HCT116 (cell line): ENCODE data around the gene MTURN. TPM values are rescaled to one million over a fixed set of nuclear protein-coding genes. Genes with fewer than 3 reads are reported as not detected.

ENCODE experiments used
- ATAC-seq: fragments of 200-7000 bp; cut with Tn5 transposase; 2 replicates; pipeline ENCODE4 v1.9.1; 2020; ENCODE audit warnings: mild to moderate bottlenecking, moderate library complexity
- BruUV-seq: library from RNA; stranded (reverse); fragments of 400-500 nt; replicated peaks from 2 replicates; lab custom pipeline; 2021; lab: Mats Ljungman, UMichigan
- CTCF ChIA-PET: fragments of 300-600 bp; sonication (Branson Sonifier 250); formaldehyde crosslinking; loops from one replicate; lab custom pipeline; 2021; ENCODE audit warnings: antibody characterized with exemption; lab: Charles Lee
- POLR2A ChIA-PET: fragments of 300-600, 350-600 bp; sonication (Branson Sonifier 250); formaldehyde crosslinking; loops from one replicate; lab custom pipeline; 2021; ENCODE audit warnings: antibody characterized with exemption; lab: Charles Lee
- RAD21 ChIA-PET, 2 experiments: fragments of 300-600 bp; sonication (Branson Sonifier 250); formaldehyde crosslinking; loops; one replicate each; lab custom pipeline; 2023; ENCODE audit warnings: low total read pairs in 2 of 2; ENCODE audit not compliant: uncharacterized antibody in 2 of 2, unreplicated experiment in 2 of 2, low non-redundant PET in 1 of 2; lab: Charles Lee
- DNase-seq: peaks from one replicate; pipeline ENCODE4 v3.0.0-alpha.2; 2010; ENCODE audit warnings: low read depth, low spot score
- H2AFZ ChIP-seq: fragments of 200-600 bp; shearing (Covaris generic), sonication (generic); 2 replicates; pipeline ENCODE4 v1.6.1; 2017; ENCODE audit warnings: low read depth, mixed run types, mixed read lengths, antibody characterized with exemption, low read length; ENCODE audit not compliant: poor library complexity, severe bottlenecking
- H3K27ac ChIP-seq: 2 replicates; pipeline ENCODE4 v1.5.1; 2012; ENCODE audit warnings: low read depth, low read length
- H3K27me3 ChIP-seq: fragments of 200-600 bp; sonication (generic); 2 replicates; pipeline ENCODE4 v1.6.1; 2016; ENCODE audit warnings: mixed run types, low read length, mixed read lengths; ENCODE audit not compliant: insufficient read depth
- H3K36me3 ChIP-seq, 2 experiments: fragments of 200-500 bp in 1 of 2; fragments of 200-600 bp in 1 of 2; sonication (Bioruptor generic) in 1 of 2; sonication (generic) in 1 of 2; 2 replicates each; pipeline versions ENCODE4 v1.5.1 to v1.6.1; 2014 to 2016; ENCODE audit warnings: low read length in 2 of 2, inconsistent platforms in 1 of 2, mixed read lengths in 1 of 2, mixed run types in 1 of 2; ENCODE audit not compliant: insufficient read depth in 2 of 2, control insufficient read depth in 1 of 2
- H3K4me1 ChIP-seq, 2 experiments: fragments of 200-600 bp in 1 of 2; sonication (generic) in 1 of 2; 2 replicates each; pipeline versions ENCODE4 v1.5.1 to v1.6.1; 2012 to 2017; ENCODE audit warnings: low read length in 2 of 2, inconsistent platforms in 1 of 2, mild to moderate bottlenecking in 1 of 2, mixed read lengths in 1 of 2, mixed run types in 1 of 2, moderate library complexity in 1 of 2; ENCODE audit not compliant: insufficient read depth in 2 of 2, control insufficient read depth in 1 of 2
- H3K4me2 ChIP-seq: fragments of 200-600 bp; sonication (generic); 2 replicates; pipeline ENCODE4 v1.6.1; 2017; ENCODE audit warnings: mixed run types, low read length, mixed read lengths
- H3K4me3 ChIP-seq, 2 experiments: fragments of 200-600 bp in 1 of 2; sonication (generic) in 1 of 2; replicated peaks in 1 of 2; 2 replicates each; pipeline ENCODE4 v1.5.1; 2011 to 2016; ENCODE audit warnings: low read length in 2 of 2, control low read depth in 1 of 2, low read depth in 1 of 2, mild to moderate bottlenecking in 1 of 2, mixed read lengths in 1 of 2, mixed run types in 1 of 2
- H3K79me2 ChIP-seq: fragments of 200-600 bp; sonication (generic); 2 replicates; pipeline ENCODE4 v1.6.1; 2017; ENCODE audit warnings: mild to moderate bottlenecking, mixed run types, low read length, moderate library complexity, mixed read lengths; ENCODE audit not compliant: insufficient read depth
- H3K9ac ChIP-seq: fragments of 200-600 bp; sonication (generic); 2 replicates; pipeline ENCODE4 v1.6.1; 2016; ENCODE audit warnings: low read length, mixed read lengths
- H3K9me2 ChIP-seq: fragments of 200-600 bp; sonication (generic), shearing (Covaris generic); 2 replicates; pipeline ENCODE4 v1.6.1; 2017; ENCODE audit warnings: mixed run types, mild to moderate bottlenecking, moderate library complexity; ENCODE audit not compliant: insufficient read depth
- H3K9me3 ChIP-seq, 2 experiments: fragments of 200-500 bp in 1 of 2; fragments of 200-600 bp in 1 of 2; sonication (Bioruptor generic) in 1 of 2; sonication (generic) in 1 of 2; 2 replicates each; pipeline ENCODE4 v1.6.1; 2014 to 2017; ENCODE audit warnings: low read length in 2 of 2, mixed read lengths in 2 of 2, inconsistent platforms in 1 of 2, low read depth in 1 of 2, mild to moderate bottlenecking in 1 of 2, mixed run types in 1 of 2, moderate library complexity in 1 of 2; ENCODE audit not compliant: control insufficient read depth in 1 of 2, insufficient read depth in 1 of 2
- H4K20me1 ChIP-seq: fragments of 200-600 bp; sonication (generic), shearing (Covaris generic); 2 replicates; pipeline ENCODE4 v1.6.1; 2017; ENCODE audit warnings: mixed run types, mild to moderate bottlenecking, moderate library complexity; ENCODE audit not compliant: insufficient read depth
- CEBPB ChIP-seq: IDR thresholded peaks from 2 replicates; pipeline ENCODE4 v1.6.1; 2012; ENCODE audit warnings: low read depth
- CTCF ChIP-seq, 3 experiments: fragments of 200-600 bp in 1 of 3; sonication (generic) in 1 of 3; IDR thresholded peaks in 2 of 3; conservative IDR thresholded peaks in 1 of 3; 2 replicates each; pipeline ENCODE4 v1.5.1; 2012 to 2017; ENCODE audit warnings: low read depth in 2 of 3, low read length in 2 of 3, antibody characterized with exemption in 1 of 3, borderline replicate concordance in 1 of 3, control low read depth in 1 of 3, mild to moderate bottlenecking in 1 of 3, mixed read lengths in 1 of 3, mixed run types in 1 of 3, moderate library complexity in 1 of 3; ENCODE audit not compliant: insufficient read depth in 1 of 3
- ELF1 ChIP-seq: IDR thresholded peaks from 2 replicates; pipeline ENCODE4 v1.6.1; 2012; ENCODE audit warnings: low read depth, borderline replicate concordance
- FOSL1 ChIP-seq: IDR thresholded peaks from 2 replicates; pipeline ENCODE4 v1.6.1; 2012; ENCODE audit warnings: low read depth
- JUND ChIP-seq: IDR thresholded peaks from 2 replicates; pipeline ENCODE4 v1.6.1; 2012
- POLR2A ChIP-seq: IDR thresholded peaks from 2 replicates; pipeline ENCODE4 v1.7.0; 2011; ENCODE audit warnings: borderline replicate concordance; ENCODE audit not compliant: insufficient read depth, insufficient read length; ENCODE audit errors: extremely low read depth
- POLR2AphosphoS5 ChIP-seq: IDR thresholded peaks from 2 replicates; pipeline ENCODE4 v1.6.1; 2011; ENCODE audit warnings: mild to moderate bottlenecking, low read depth, low read length, moderate library complexity
- REST ChIP-seq: IDR thresholded peaks from 2 replicates; pipeline ENCODE4 v1.6.1; 2012; ENCODE audit warnings: low read depth
- SIN3A ChIP-seq: IDR thresholded peaks from 2 replicates; pipeline ENCODE4 v1.6.1; 2012; ENCODE audit warnings: low read depth
- SP1 ChIP-seq: IDR thresholded peaks from 2 replicates; pipeline ENCODE4 v1.6.1; 2012; ENCODE audit warnings: low read depth
- TCF7L2 ChIP-seq: IDR thresholded peaks from 2 replicates; pipeline ENCODE4 v1.7.0; 2011; ENCODE audit warnings: borderline replicate concordance, inconsistent platforms; ENCODE audit not compliant: insufficient read depth, insufficient read length; ENCODE audit errors: extremely low read depth
- YY1 ChIP-seq: IDR thresholded peaks from 2 replicates; pipeline ENCODE4 v1.6.1; 2011; ENCODE audit warnings: low read length, low read depth, moderate library complexity, mild to moderate bottlenecking; ENCODE audit not compliant: insufficient replicate concordance; ENCODE audit errors: extremely low read depth
- ZBTB33 ChIP-seq: IDR thresholded peaks from 2 replicates; pipeline ENCODE4 v1.6.1; 2011; ENCODE audit warnings: mild to moderate bottlenecking, low read length, moderate library complexity; ENCODE audit not compliant: insufficient replicate concordance; ENCODE audit errors: extremely low read depth
- ZFX ChIP-seq: fragments of 450-650 bp; IDR thresholded peaks from 2 replicates; pipeline ENCODE4 v1.6.1; 2017
- ZNF274 ChIP-seq: fragments of 200-500 bp; sonication (Bioruptor generic); IDR thresholded peaks from 2 replicates; pipeline ENCODE4 v1.6.1; 2014; ENCODE audit warnings: mild to moderate bottlenecking, low read depth, low read length, inconsistent platforms
- intact Hi-C: fragments of 100-400 bp; cut with micrococcal nuclease; formaldehyde crosslinking; loops from 2 replicates; pipeline ENCODE4 v1.10.0; 2022
- total RNA-seq: library from RNA; stranded (reverse); gene quantifications from one replicate; pipeline ENCODE4 v1.2.1, GENCODE V29; 2021; ENCODE audit not compliant: unreplicated experiment

The MTURN gene
- total RNA-seq, 1 experiment from 2014 or later = 7.5 TPM

GRCh38 chr7:30159163-30159562 is 24.4 kb downstream of the MTURN start:
- intact Hi-C loops = loop anchor here (1.0 kb wide), 1 partner anchor 254 kb away; no protein-coding TSS in a partner anchor
- no TSS peak for BruUV-seq
- ATAC-seq = no peak
- Histone ChIP-seq H3K36me3 (no peaks in the 10 kb centered on the region), H2AFZ (no peak overlapping the region), H3K27me3 (no peaks in the 10 kb centered on the region), H3K4me1 (peaks cover 0 to 13% of the 10 kb centered on the region in 2 experiments; a peak in 2 of 4 replicates), H3K9me2 (no peaks in the 10 kb centered on the region), H3K4me3 (no peak overlapping the region), H3K27ac (no peak overlapping the region), H3K9ac (no peak overlapping the region), H4K20me1 (no peaks in the 10 kb centered on the region), H3K79me2 (no peaks in the 10 kb centered on the region), H3K4me2 (no peak overlapping the region), H3K9me3 (no peaks in the 10 kb centered on the region)
- RAD21 ChIA-PET = no interaction called here
- DNase-seq = no peak
- CTCF ChIA-PET = interaction anchor here (1.0 kb wide), 1 partner anchor 12 kb away, joined by 3 read pairs; no protein-coding TSS in a partner anchor
- TF ChIP-seq POLR2AphosphoS5 (no peak), CEBPB (no peak), YY1 (no peak), ELF1 (no peak), REST (no peak), SP1 (no peak), ZFX (no peak), TCF7L2 (no peak), JUND (no peak), ZNF274 (no peak), ZBTB33 (no peak), FOSL1 (no peak), CTCF (IDR thresholded peaks at IDR 0.05 in 2 of 3, conservative IDR thresholded peaks at IDR 0.05 in 1 of 3; ENCODE audit: borderline replicate concordance in 1 of 3, insufficient read depth in 1 of 3, low read depth in 2 of 3, low read length in 2 of 3) (no peak), SIN3A (no peak), POLR2A (no peak)
- POLR2A ChIA-PET = interaction anchor here (0.7 kb wide), 1 partner anchor 24 kb away, joined by 3 read pairs; the partner anchor contains the start of gene MTURN
